HG02852 (cell line): ENCODE results near the gene GRK6.
"Not testable (repeated sequence)": the region's sequence is repeated elsewhere in the genome, so short reads cannot be mapped to it uniquely, and the experiment has no call there.

ENCODE experiments used
- ATAC-seq: cut with Tn5 transposase; IDR thresholded peaks from one replicate; pipeline ENCODE4 v1.9.1; 2021; ENCODE audit warnings: mild to moderate bottlenecking, moderate library complexity; ENCODE audit not compliant: unreplicated experiment

Gene GRK6

DNA sequence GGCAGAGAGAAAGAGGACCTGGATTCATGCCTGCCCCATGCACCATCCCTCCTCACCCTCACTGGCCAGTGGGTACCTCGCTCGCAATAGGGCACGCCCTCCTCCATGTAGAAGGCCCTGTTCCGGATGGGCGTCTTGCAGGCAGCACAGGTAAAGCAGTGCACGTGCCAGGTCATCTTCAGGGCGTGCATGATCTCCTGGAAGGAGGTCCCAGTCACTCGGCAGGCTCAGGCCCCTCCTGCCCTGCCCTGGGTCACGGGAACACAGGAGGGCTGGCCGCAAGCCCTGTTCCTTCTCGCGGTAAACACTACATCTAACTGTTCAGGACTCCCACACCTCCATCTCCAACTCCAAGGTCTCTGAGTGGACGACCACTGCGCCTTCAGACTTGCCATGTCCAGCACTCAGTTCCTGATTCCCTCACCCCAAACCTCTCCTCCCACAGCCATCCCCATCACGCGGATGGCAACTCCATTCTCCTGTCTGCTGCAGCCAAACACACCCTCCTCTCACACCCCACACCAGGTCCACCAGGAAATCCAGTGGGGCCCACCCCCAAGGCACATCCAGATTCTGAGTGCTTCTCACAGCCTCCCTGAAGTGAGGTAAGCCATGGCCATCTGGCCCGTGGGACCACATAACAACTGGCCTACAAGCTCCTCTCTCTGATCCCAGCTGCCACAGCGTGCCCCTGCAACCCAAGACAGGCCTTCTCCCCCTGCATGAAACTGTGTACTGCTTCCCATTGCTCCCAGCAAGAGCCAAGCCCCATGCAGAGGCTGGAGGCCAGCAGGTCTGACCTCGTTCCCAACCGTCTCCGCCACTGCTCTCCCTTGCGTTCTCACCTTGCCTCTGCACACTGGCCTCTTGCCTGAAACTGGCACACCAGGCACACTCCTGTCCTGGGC, 57.8 kb downstream of the GRK6 start:
- no peak for ATAC-seq

DNA sequence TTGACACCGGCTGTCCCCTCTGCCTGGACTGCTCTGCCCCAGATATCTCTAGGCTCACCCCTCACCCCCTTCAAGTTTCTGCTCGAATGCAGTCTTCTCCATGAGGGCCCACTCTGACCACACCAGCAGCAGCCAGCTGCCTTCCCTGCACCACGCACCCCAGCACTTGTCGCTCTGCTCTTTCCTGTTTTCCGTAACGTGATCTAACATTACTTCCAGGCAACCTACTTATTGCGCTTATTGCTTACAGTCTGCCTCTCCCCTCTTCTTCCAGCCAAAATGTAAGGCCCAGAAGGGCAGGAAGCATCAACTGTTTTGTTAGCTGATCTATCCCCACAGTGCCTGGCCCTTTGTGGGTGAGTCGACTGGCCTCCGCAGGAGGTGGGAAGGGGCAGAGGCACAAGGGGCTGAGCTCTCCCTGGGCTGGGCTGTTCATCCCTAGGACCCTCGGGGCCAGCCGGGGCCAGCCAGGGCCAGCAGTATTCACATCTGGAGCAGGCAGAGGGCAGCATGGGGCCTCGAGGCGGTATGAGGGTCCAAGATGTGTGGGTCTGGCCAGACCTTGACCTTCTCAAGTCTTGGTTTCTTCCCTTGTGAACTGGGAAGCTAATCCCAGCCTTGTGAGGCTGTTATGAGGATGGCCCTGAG, 58.5 kb downstream of the GRK6 start:
- no peak for ATAC-seq

DNA sequence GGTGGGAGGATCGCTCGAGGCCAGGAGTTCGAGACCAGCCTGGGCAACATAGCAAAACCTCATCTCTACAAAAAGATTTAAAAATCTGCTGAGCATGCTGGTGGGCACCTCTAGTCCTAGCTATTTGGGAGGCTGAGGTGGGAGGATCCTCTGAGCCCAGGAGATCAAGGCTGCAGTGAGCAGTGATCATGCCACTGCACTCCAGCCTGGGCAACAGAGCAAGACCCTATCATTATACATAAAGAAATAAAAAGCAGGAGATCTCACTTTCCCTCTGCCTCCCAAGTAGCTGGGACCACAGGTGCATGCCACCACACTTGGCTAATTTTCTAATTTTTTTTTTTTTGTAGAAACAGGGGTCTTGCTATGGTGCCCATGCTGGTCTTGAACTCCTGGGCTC, 59.3 kb downstream of the GRK6 start:
- not testable (repeated sequence) for ATAC-seq

DNA sequence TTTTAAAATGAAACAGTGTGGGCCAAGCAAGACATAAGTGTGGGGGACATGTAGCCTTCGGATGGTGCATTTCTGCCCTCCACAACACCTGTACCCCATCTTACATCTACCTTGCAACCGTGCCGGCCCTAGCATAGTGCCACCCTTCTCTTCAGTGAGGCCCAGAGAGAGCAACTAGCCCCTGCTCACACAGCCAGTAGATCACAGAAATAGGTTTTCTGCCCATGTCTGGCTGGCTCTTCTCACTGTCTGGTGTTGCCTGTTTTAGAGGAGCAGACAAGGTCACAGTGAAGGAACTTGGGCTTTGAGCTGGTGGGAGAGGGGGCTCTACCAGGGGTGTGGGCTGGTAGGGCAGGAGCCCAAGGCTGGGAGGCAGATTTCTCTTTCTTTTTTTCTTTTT, 59.8 kb downstream of the GRK6 start:
- no peak for ATAC-seq

DNA sequence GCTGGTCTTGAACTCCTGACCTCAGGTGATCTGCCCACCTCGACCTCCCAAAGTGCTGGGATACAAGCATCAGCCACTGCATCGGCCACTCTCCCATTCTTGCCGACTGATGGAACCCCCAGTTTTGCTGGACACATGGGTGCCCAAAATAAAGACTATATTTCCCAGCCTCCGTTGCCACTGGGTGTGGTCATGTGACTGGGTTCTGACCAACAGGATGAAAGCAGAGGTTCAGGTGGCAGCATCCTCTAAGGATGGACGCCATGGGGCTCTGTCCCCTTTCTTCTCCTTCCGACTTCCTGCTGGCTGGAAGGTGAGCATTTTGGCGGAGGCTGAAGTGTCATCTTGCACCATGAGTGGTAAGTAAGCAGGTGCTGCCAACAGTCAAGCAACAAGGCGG, 60.7 kb downstream of the GRK6 start:
- no peak for ATAC-seq

DNA sequence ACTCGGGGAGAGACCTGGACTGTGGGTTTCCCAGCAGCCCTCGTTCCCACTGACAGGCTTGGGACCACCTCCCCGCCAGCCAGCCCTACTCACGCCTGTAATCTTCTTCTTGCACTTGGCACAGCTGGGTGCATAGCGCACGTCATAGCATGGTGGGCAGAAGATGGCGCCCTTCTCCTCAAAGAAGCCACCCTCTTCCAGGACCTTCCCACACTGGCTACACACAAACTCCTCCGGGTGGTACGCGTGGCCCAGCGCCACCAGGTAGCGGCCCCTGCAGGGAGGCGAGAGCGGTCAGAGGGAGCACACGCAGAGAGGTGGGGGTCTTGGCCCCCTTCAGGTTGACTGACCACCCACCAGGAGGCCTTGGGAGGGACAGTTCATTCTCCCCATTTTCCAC, 61.5 kb downstream of the GRK6 start:
- no peak for ATAC-seq

DNA sequence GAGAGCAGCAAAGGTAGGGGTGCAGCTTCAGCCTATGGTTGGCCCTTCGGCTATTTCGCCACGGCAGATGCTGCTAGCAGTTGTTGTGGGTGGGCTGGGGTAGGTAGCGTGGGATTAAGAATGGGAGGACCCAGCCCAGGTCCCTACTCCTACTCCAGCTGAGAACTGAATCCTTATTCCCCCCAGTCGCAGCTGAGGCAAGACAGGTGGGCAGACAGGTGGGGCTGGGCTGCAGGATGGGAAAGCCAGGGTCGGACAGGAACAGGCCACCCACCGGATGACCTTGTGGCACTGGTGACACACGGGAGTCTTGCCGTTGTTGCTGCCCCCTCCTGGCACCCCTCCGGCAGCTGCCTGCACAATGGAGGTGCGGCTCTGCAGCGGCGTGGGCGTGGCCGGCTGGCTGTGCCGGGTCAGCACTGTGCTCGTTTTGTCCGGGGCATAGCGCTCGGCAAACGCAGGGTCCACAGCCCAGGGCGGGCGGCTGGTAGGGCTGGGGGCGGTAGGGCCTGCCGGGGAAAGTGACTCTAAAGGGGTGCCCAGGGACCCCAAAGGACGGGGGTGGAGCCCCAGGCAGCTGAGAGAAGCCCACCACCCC, 62.7 kb downstream of the GRK6 start:
- ATAC-seq = no peak

DNA sequence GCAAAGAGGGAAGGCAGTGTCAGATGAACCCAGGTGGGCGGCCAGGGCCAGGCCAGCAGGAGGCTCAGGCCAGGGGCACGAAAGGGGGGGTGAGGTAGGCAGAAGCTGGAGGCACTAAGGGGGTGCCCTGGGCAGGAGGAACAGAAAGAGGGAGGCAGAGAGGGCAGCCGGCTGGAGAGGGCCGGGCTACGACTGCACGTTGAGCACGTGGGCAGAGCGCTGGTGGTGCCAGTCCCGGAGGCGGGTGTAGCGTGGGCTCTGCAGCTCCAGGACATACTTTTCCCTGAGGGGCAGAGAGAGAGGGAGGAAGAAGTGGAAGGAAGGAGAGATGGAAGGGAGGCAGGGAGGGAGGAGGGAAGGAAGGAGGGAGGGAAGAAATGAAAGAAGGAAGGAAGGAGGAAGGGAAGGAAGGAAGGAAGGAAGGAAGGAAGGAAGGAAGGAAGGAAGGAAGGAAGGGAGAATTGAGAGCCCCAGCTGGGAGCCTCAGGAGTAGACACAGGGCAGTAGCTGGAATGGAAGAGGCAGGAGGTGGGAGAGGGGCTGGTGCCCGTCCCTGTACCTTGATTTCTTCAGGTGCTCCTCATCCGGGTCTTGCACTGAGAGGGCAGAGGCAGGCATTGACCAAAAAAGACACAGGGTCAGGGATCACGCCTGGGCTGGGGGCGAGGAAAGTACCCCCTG, 64.0 kb downstream of the GRK6 start:
- ATAC-seq = no peak

DNA sequence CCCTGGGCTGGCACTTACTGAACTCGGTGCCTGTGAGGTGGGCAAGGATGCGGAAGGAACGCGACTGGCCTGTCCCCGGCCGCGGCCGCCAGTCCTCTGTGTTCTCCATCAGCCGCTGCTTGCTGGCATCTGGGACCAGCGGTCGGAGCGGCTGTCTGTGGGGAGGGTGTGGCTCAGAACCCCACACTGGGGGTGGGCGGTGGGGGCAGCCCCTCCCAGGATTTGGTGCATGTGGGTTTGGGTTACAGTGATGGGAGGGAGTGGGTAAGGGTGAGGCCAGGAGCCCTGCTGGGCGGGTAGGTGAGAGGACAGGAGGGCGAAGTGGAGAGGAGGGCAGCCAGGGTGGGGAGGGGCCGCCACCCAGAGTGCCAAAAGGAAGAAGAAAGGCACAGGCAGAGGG, 64.5 kb downstream of the GRK6 start:
- no peak for ATAC-seq

DNA sequence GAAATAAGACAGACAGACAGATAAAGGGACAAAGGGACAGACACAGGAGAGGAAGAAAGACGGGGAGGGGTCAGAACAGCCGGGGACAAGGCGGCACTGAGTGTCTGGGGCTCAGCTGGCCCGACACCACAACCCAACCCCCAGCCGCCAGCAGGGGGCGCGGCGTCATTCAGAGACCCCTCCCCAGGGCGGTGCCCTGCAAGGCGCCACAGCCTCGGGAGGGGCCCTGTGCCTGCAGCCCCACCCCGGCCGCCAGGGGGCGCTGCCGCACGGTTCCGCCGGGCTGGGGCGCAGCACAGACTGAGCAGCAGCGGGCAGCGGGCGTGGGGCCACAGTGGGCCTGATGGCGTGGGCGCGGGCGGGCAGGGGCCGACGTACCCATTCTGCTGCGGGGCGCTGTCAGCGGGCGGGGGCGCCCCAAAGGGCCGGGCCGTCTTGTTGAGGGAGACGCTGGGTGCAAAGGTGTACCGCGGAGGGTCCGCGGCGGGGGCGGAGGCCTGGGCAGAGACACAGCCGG, 65.0 kb downstream of the GRK6 start:
- no peak for ATAC-seq

DNA sequence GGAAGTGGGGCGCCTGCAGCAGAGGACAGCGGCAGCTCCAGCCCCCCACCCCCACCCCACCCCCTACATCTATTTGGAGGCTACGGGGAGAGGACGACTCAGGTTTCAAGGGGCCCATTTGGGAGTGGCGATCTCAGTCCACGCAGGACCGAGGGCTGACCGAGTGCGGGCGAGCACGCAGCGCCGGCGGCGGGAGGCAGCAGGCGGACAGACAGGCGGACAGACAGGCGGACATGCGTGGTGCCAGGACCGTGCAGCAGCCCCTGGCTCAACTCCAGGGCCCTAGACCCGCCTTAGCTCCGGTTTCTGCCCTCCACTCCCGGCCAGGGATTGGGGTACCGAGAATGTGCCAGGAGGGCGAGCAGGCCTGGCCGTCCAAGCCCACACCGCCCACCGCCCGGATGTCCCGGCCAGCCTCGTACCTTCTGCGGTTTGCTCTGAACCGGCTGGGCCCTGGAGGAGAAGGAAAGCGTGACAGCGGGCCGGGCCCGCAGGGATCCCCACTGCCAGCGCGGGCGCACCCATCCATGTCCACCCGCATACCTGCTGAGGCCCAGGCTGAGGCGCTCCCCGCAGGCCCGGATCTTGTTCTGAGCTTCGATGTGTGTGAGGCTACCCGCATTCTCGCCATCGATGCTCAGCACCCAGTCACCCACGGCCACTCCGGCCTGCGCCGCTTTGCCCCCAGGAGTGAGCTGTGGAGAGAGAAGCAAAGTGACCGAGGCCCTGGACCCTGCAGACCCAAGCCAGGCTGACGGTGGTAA, 65.7 kb downstream of the GRK6 start:
- no peak for ATAC-seq
